Glomerular visceral epithelial cell (primary cell): ENCODE results near the gene ASF1B.
"Not testable (repeated sequence)": the region's sequence is repeated elsewhere in the genome, so short reads cannot be mapped to it uniquely, and the experiment has no call there.

Experiments used
- DNase-seq: peaks from one replicate; pipeline ENCODE4 v3.0.0-alpha.2; 2016; ENCODE audit errors: extremely low spot score

ASF1B gene

DNA sequence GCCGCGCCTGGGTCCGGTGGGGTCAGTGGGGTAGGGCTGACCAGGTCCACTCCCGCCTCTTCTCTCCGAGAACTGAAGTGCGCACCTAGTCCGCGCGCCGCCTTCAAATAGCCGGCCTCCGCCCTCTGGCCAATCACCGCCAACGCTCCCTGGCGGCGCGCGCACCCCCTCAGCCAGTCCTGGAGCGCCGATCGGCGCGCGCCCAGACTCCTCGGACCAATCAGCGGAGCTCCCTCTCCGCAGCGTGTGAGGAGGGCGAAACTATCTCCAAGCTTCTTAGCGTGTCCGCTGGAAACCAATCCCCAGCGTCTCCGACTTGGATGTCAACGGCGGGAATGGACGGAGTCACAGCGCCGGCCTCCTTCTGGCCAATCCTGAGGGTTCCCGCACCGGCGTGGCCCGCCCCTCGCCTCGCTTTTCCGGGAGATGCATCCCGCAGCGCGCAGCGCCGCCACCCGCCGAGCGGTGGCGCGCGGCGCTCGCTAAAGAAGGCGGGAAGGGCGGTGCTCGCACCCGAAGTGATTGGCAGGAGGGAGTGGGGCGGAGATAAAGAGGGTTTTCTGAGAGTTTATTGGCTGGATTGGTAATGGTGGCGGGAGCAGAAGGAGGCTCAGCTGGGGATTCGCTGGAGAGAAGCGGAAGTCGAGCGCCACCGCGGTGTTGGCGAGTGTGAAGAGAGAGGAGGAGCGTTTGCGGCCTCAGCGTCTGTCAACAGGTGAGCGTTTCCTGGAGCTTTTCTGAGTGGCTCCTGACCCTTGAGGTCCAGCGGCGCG, at the start of gene ASF1B:
Gene ASF1B (minus strand): TSS at position 81 of the 773 bp plus-strand sequence. CDS start 133 bp downstream, outside the sequence.
- peak; percentile 100 for DNase-seq

- DNase-seq = not testable (repeated sequence)
Observed at GRCh38 chr19:14185691-14186090, 49.3 kb upstream of the ASF1B start.

GRCh38 chr19:14185158-14185557, 48.8 kb upstream of the ASF1B start:
- DNase-seq = no peak

- DNase-seq = no peak
Observed at GRCh38 chr19:14183741-14184350, 47.5 kb upstream of the ASF1B start.

GRCh38 chr19:14182476-14182875, 46.1 kb upstream of the ASF1B start:
- no peak for DNase-seq

DNA sequence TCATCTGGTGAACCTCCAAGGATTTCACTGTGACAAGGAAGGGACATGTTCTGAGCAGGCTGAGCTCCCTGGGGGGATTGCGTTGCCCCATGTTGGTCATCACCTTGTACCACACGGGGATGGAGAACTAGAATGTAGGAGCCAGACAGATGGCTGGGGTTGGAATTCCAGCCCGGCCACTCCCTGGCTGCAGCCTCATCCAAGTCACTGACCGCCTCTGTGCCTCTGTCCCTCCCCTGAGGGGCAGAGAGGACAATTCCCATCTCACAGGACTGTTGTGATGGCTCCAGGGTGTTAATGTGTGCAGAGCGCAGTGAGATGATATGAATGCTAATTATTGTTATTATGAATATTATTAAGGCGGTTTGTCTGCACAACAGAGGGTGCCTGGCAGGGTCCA, 45.5 kb upstream of the ASF1B start:
- DNase-seq = no peak

GRCh38 chr19:14181199-14181598, 44.8 kb upstream of the ASF1B start:
- DNase-seq = not testable (repeated sequence)

DNA sequence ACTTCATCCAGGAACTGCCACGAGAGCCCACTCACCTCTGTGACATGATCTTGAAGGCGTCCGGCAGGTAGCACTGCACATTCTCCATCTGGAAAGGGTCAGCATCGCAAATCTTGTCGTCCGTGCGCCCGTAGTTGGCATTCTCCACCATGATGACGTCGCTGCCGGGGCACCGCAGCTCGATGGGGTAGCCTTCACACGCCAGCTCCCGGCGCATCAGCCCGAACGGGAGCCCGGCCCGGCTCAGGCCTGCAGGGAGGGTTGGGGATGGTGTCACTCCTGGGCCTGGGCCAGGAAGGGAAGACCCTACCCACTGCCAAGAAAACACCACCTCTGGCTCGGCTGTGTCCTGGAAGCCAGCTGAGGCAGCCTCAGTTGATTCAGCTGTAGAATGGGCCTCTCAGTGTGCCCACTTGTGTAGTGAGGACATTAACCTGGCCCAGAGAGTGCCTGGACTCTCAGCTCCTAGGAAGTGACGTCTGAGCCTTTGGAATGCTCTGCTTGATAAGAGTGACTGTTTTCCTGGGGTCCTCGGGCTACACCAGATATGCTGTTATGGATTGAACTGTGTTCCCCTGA, 41.2 kb upstream of the ASF1B start:
- no peak for DNase-seq

DNA sequence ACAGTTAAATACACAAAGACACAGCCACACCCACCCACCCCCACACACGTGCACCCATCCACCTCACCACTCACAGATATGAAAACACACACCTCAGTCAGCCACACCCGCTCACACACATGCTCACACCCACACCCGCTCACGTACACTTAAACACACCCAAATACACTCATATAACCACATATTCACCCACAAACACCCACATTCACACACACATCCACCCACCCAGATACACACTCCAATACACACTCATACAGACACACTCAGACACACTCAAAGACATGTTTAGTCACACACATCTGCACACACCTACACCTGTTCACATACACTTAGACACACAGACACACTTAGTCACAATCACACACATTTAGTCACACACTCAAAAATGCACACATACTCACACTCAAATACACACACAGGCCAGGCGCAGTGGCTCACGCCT, 39.0 kb upstream of the ASF1B start:
- no peak for DNase-seq

DNA sequence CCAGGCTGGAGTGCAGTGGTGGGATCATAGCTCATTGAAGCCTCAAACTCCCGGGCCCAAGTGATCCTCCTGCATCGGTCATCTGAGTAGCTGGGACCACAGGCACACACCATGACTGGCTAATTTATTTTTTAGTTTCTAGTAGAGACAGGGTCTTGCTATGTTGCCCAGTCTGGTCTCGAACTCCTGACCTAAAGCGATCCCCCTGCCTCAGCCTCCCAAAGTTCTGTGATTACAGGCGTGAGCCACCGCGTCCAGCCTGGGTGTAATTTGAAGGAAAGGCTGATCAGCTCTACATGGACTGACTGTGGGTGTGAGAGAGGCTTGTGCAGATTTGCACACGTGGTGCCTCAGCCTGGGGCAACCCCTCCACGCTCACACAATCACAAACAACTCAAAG, 38.5 kb upstream of the ASF1B start:
- DNase-seq = no peak

DNA sequence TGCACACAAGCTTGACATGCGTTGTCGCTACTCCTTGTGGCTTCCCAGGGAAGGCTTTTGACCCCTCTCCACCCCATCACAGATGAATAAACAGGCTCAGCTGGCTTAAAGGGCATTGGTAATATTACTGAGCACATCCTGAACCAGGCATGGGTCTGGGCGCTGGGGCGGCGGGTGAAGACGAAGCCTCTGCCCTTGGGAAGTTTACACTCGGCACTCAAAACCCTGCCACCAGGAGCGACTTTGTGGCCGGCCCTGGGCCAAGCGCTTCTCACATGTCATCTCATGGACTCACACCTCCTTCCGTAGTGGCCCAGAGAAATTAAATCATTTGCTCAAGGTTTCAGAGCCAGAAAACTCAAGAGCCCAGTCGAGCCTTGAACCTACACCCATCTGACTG, 32.6 kb upstream of the ASF1B start:
- no peak for DNase-seq

DNA sequence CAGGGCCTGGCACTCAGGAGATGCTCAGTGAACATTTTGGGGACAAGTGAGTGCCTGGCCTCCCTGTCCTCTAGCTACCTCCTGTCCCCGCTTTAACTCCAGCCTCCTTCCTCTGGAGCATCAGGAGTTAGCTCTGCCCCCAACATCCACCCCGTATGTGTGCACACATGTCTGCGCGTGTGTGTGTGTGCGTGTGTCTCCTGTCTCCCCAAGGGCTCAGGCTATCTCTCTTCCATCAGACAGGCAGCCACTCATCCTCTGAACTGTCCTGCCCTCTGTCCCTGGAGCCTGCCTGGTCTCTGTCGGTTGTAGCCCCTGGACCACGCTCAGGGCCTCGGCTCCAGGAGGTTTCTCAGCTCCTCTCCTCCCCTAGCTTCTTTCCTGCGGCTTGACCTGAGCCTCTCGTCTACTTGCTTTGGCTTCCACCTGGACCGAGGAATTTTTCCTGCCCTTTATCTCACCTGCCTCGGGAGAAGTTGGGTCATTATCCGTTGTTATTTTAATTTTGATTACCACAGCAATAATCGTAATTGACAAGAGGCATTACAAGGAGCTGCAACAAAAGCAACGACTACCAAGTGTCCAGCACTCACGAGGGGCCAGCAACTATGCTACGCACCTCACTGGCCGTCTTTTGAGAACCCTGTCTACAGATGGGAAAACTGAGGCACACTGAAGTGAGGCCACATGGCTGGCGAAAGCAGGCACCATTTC, 32.0 kb upstream of the ASF1B start:
- no peak for DNase-seq

GRCh38 chr19:14167576-14168138, 31.3 kb upstream of the ASF1B start:
- no peak for DNase-seq

- DNase-seq = no peak
Observed at GRCh38 chr19:14166999-14167575, 30.7 kb upstream of the ASF1B start.

DNA sequence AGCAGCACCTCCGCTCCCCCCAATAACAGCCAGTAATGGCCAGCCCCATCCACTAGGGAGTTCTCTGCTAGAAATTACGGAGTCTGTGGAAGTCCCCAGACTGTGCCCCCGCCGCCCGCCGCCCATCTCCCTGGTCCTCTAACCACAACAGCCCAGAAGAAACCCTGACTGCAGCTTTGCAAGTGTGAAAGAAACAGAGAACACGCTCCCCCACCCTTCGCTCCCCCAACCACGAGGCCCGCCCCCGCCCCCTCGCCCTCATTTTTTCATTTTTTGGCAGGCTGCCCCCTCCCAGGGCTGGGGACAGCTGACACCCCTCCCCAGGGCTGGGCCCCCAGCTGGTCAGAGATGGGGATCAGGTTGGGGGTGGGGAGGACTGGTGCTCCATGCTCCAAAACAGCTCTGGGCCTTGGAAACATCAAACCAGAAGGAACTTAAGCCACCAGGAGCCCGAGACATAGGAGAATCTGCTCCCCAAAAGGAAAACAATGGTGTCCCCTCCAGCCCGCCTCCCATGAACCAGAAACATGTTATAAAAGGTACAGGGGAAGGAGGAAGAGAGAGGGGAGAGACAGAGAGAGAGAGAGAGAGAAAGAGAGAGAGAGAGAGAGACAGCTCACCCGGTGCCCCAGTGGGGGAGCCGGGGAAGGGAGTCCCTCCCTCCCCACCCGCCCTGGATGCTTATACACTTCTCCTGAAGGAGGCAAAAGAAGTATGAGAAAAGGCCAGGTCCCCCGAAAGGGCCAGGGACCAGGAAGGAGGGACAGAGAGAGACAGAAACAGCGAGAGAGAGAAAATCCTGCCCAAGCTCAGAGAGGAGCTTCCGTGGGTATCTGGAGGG, 29.8 kb upstream of the ASF1B start:
- DNase-seq = no peak

DNA sequence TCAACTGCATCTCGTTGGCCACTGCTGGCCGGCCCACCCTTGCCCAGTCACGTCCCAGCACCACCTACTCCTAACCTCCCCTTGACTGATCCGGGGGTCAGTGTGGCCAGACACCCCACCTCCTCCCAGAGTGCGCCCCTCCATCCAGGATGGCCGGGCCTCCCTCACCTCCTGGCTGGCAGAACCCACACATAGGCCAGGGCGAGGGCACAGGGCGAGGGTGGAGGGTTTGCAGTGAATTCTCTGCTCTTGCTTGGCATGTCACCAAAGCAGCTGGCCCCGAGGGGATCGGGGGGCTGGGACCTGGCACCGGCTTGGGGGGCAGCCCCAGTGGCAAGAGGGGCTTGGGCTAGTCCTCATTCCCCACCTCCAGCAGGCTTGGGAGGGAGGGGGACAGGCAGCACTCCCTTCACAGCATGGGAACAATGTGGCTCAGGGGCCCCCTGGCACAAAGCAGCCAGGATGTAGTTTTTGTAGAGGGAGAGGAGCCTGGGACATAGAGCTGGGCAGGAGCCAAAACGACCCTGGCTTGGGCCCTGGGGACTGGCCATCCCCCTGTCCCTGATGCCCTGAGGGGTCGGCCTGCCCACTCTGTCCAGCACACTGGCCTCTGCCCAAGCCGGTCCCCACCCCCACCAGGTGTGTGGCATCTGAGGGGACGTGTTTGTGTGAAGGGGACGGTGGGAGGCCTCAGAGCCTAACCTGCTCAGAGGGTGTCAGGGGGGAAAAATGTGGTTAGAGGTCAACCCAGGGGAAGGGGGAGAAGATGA, 28.5 kb upstream of the ASF1B start:
- DNase-seq = no peak

GRCh38 chr19:14164082-14164481, 27.7 kb upstream of the ASF1B start:
- no peak for DNase-seq

- DNase-seq = no peak
Observed at GRCh38 chr19:14162871-14163297, 26.5 kb upstream of the ASF1B start.

- DNase-seq = no peak
Observed at GRCh38 chr19:14161305-14161704, 24.9 kb upstream of the ASF1B start.
